SK-N-SH (cell line): ENCODE data around the gene ZFP90. TPM values are rescaled to one million over a fixed set of nuclear protein-coding genes. Genes with fewer than 3 reads are reported as not detected.

Experiments
- CTCF ChIA-PET: fragments of 300-600, 350-600 bp; formaldehyde crosslinking; extraction: SDS; loops from one replicate; lab custom pipeline; 2021; lab: Yijun Ruan, JAX
- POLR2A ChIA-PET: fragments of 350-600 bp; sonication (Branson Sonifier 250); formaldehyde crosslinking; extraction: SDS; loops from one replicate; lab custom pipeline; 2020; ENCODE audit warnings: antibody characterized with exemption, inconsistent platforms; lab: Yijun Ruan, JAX
- DNase-seq: peaks from one replicate; pipeline ENCODE4 v3.0.0; 2012
- H2AFZ ChIP-seq: fragments of 200-600 bp; sonication (generic); 2 replicates; pipeline ENCODE4 v1.8.1; 2016; ENCODE audit warnings: antibody characterized with exemption, mild to moderate bottlenecking, low read depth
- H3F3A ChIP-seq: fragments of 200-600 bp; sonication (generic); replicated peaks from 2 replicates; pipeline ENCODE3; 2016; ENCODE audit warnings: antibody characterized with exemption, mild to moderate bottlenecking; ENCODE audit not compliant: insufficient read depth
- H3K27ac ChIP-seq, 2 experiments: fragments of 200-500 bp in 1 of 2; fragments of 200-600 bp in 1 of 2; sonication (Bioruptor generic) in 1 of 2; sonication (generic), shearing (Covaris generic) in 1 of 2; 2 replicates each; pipeline versions ENCODE4 v1.5.1 to v1.6.1; 2014 to 2016; ENCODE audit warnings: low read depth in 2 of 2, inconsistent platforms in 1 of 2, low read length in 1 of 2, mild to moderate bottlenecking in 1 of 2, mixed read lengths in 1 of 2
- H3K27me3 ChIP-seq: fragments of 200-600 bp; sonication (generic), shearing (Covaris generic); 2 replicates; pipeline ENCODE4 v1.6.1; 2016; ENCODE audit warnings: mixed run types; ENCODE audit not compliant: insufficient read depth
- H3K36me3 ChIP-seq, 2 experiments: fragments of 200-500 bp in 1 of 2; fragments of 200-600 bp in 1 of 2; sonication (Bioruptor generic) in 1 of 2; sonication (generic) in 1 of 2; replicated peaks in 1 of 2; 2 replicates each; pipeline versions ENCODE3 to v1.5.1; 2014 to 2016; ENCODE audit warnings: low read length in 1 of 2, mild to moderate bottlenecking in 1 of 2; ENCODE audit not compliant: insufficient read depth in 2 of 2, control insufficient read depth in 1 of 2
- H3K4me1 ChIP-seq, 2 experiments: fragments of 200-500 bp in 1 of 2; fragments of 200-600 bp in 1 of 2; sonication (Bioruptor generic) in 1 of 2; sonication (generic), shearing (Covaris generic) in 1 of 2; 2 replicates each; pipeline versions ENCODE4 v1.5.1 to v1.6.1; 2014 to 2016; ENCODE audit warnings: low read depth in 1 of 2, low read length in 1 of 2, mixed run types in 1 of 2; ENCODE audit not compliant: insufficient read depth in 2 of 2, control insufficient read depth in 1 of 2
- H3K4me2 ChIP-seq: fragments of 200-600 bp; sonication (generic), shearing (Covaris generic); 2 replicates; pipeline ENCODE4 v1.6.1; 2017; ENCODE audit warnings: mixed run types
- H3K4me3 ChIP-seq, 2 experiments: fragments of 200-500 bp in 1 of 2; fragments of 200-600 bp in 1 of 2; sonication (Bioruptor generic) in 1 of 2; sonication (generic), shearing (Covaris generic) in 1 of 2; 2 replicates each; pipeline versions ENCODE4 v1.5.1 to v1.8.1; 2014 to 2016; ENCODE audit warnings: low read depth in 2 of 2, inconsistent platforms in 1 of 2, low read length in 1 of 2, mild to moderate bottlenecking in 1 of 2, mixed read lengths in 1 of 2, moderate library complexity in 1 of 2
- H3K79me2 ChIP-seq: fragments of 200-600 bp; sonication (generic); 2 replicates; pipeline ENCODE4 v1.8.1; 2017; ENCODE audit warnings: mild to moderate bottlenecking; ENCODE audit not compliant: insufficient read depth
- H3K9ac ChIP-seq: fragments of 200-600 bp; sonication (generic); 2 replicates; pipeline ENCODE4 v1.6.1; 2017; ENCODE audit warnings: mixed run types
- H3K9me2 ChIP-seq: fragments of 200-600 bp; sonication (generic); 2 replicates; pipeline ENCODE4 v1.6.1; 2017; ENCODE audit warnings: mixed run types
- H3K9me3 ChIP-seq: fragments of 200-600 bp; sonication (generic); 2 replicates; pipeline ENCODE4 v1.6.1; 2017; ENCODE audit warnings: mixed run types, mild to moderate bottlenecking, moderate library complexity
- H4K20me1 ChIP-seq: fragments of 200-600 bp; sonication (generic); 2 replicates; pipeline ENCODE4 v1.6.1; 2017; ENCODE audit warnings: mild to moderate bottlenecking, mixed run types; ENCODE audit not compliant: insufficient read depth
- CHD2 ChIP-seq: fragments of 150-350 bp; IDR thresholded peaks from 2 replicates; pipeline ENCODE4 v1.6.1; 2018; ENCODE audit warnings: low read length; ENCODE audit not compliant: partially characterized antibody
- ELF1 ChIP-seq: IDR thresholded peaks from 2 replicates; pipeline ENCODE4 v1.4.0; 2012
- EP300 ChIP-seq, 2 experiments: IDR thresholded peaks; 2 replicates each; pipeline versions ENCODE4 v1.4.0 to v1.6.1; 2012; ENCODE audit warnings: borderline replicate concordance in 1 of 2, low read depth in 1 of 2, low read length in 1 of 2
- FOSL2 ChIP-seq: IDR thresholded peaks from 2 replicates; pipeline ENCODE4 v1.4.0; 2012; ENCODE audit warnings: low read depth, mild to moderate bottlenecking, moderate library complexity, borderline replicate concordance
- FOXJ3 ChIP-seq: sonication (generic); formaldehyde crosslinking; IDR thresholded peaks from 2 replicates; pipeline ENCODE4 v1.5.1; 2020; ENCODE audit warnings: mild to moderate bottlenecking, missing genetic modification reagents
- FOXM1 ChIP-seq: IDR thresholded peaks from 2 replicates; pipeline ENCODE4 v1.4.0; 2012; ENCODE audit warnings: low read depth, mild to moderate bottlenecking
- GABPA ChIP-seq: IDR thresholded peaks from 2 replicates; pipeline ENCODE4 v1.4.0; 2012; ENCODE audit warnings: low read depth, mild to moderate bottlenecking
- GATA2 ChIP-seq: sonication (generic); formaldehyde crosslinking; IDR thresholded peaks from 2 replicates; pipeline ENCODE4 v1.5.0; 2020; ENCODE audit warnings: mild to moderate bottlenecking, missing genetic modification reagents
- MAX ChIP-seq: IDR thresholded peaks from 2 replicates; pipeline ENCODE4 v1.4.0; 2012; ENCODE audit warnings: low read depth
- MEF2A ChIP-seq: IDR thresholded peaks from 2 replicates; pipeline ENCODE4 v1.4.0; 2012; ENCODE audit warnings: low read depth, borderline replicate concordance
- MXI1 ChIP-seq: IDR thresholded peaks from 2 replicates; pipeline ENCODE4 v1.6.1; 2012; ENCODE audit warnings: mild to moderate bottlenecking, low read depth, low read length, improper control_type of control experiment
- NFIC ChIP-seq: IDR thresholded peaks from 2 replicates; pipeline ENCODE4 v1.4.0; 2012; ENCODE audit warnings: borderline replicate concordance
- NRF1 ChIP-seq: IDR thresholded peaks from 2 replicates; pipeline ENCODE4 v1.6.1; 2012; ENCODE audit warnings: low read depth, mild to moderate bottlenecking, low read length
- POLR2AphosphoS5 ChIP-seq: IDR thresholded peaks from 2 replicates; pipeline ENCODE4 v1.6.1; 2012; ENCODE audit warnings: low read depth, low read length
- RAD21 ChIP-seq: IDR thresholded peaks from 2 replicates; pipeline ENCODE4 v1.6.1; 2012; ENCODE audit warnings: mild to moderate bottlenecking, low read length
- RCOR1 ChIP-seq: fragments of 150-350 bp; IDR thresholded peaks from 2 replicates; pipeline ENCODE4 v1.6.1; 2017; ENCODE audit warnings: antibody characterized with exemption, low read length
- RFX5 ChIP-seq: IDR thresholded peaks from 2 replicates; pipeline ENCODE4 v1.6.1; 2012; ENCODE audit warnings: mild to moderate bottlenecking, improper control_type of control experiment, low read length
- SIN3A ChIP-seq: IDR thresholded peaks from 2 replicates; pipeline ENCODE4 v1.6.1; 2012; ENCODE audit warnings: low read depth, mild to moderate bottlenecking, low read length, moderate library complexity, borderline replicate concordance
- SMC3 ChIP-seq: IDR thresholded peaks from 2 replicates; pipeline ENCODE4 v1.6.1; 2012; ENCODE audit warnings: low read depth, low read length, improper control_type of control experiment
- TAF1 ChIP-seq: IDR thresholded peaks from 2 replicates; pipeline ENCODE4 v1.6.1; 2012; ENCODE audit warnings: low read depth, mild to moderate bottlenecking, low read length, moderate library complexity, borderline replicate concordance
- TCF12 ChIP-seq: IDR thresholded peaks from 2 replicates; pipeline ENCODE4 v1.4.0; 2012
- TEAD4 ChIP-seq: IDR thresholded peaks from 2 replicates; pipeline ENCODE4 v1.4.0; 2012; ENCODE audit warnings: mild to moderate bottlenecking, borderline replicate concordance; ENCODE audit not compliant: insufficient read depth
- USF1 ChIP-seq: IDR thresholded peaks from 2 replicates; pipeline ENCODE4 v1.4.0; 2012; ENCODE audit warnings: low read depth, borderline replicate concordance
- WGBS: methylation state at CpG from one replicate; pipeline ENCODE4 v1.1.6; 2017; ENCODE audit warnings: low lambda C conversion rate; 5-methylcytosine and 5-hydroxymethylcytosine counted together
- polyA plus RNA-seq, 3 experiments: library from polyadenylated mRNA; depleted of rRNA; stranded (reverse); fragments of >200 nt; gene quantifications; 2 replicates each; pipeline ENCODE4 v1.2.3, GENCODE V29; 2012
- TF ChIP-seq, protein P1 (sequence below): IDR thresholded peaks from 2 replicates; pipeline ENCODE4 v1.6.1; 2012; ENCODE audit warnings: mild to moderate bottlenecking, low read depth, low read length, moderate library complexity
- TF ChIP-seq, protein P2 (sequence below): IDR thresholded peaks from 2 replicates; pipeline ENCODE4 v1.4.0; 2012; ENCODE audit warnings: low read depth, borderline replicate concordance

Gene ZFP90
- polyA plus RNA-seq, 1 of the 3 experiments (the other 2 are of a cell fraction) = 9.9 TPM

DNA sequence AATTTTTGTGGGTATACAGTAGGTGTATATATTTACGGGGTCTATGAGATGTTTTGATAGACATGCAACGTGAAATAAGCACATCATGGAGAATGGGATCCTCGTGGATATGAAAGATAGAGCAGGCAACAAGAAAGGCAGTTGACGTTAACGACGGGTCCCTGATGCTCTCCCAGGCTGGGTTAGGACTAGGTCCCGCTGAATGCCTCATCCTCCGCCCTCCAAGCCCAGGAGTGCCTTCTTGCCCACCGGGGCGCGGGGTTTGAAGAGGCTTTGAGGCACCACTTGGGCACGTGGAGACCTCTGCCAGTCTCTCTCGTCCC, 9.5 kb upstream of the ZFP90 start (continued):
- no peak for TF ChIP-seq MAX
- TF ChIP-seq, all 33 proteins: peak for 0

DNA sequence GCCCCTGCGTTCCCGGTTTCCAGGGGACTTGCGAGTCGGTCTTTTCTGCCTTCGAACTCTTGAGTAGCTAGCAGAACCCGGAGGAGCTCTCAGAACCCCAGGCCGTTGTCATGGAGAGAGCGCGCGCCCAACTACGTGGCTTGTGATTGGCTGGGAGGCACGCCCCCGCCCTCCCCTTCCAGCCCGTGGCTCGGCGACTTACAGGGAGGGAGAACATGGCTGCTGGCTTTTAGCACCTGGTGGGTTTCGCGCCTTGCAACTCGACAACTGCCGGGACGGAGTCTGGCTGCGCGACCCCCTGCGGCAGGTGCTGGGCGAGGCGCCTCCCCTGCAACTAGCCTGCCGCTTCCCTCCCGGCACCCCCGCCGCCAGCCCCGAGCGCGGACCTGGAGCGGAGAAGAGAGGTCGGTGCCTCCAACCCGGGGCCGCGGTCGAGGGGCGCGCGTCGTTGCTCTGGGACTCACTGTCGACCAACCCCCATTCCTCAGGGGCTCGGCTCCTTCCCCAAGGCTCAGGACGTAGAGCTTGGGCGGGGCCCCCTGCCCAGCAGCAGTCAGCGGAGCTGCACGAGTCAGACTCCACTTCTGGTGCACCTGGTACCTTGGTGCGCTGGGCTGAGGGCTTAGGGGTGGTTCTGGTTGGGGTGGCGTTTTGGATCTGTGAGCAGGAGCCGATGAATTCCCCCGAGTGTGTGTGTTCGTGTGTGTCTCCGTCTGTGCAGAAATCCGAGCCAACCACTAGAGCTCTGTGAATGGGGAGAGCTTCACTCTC, 9.0 kb upstream of the ZFP90 start:
- DNase-seq = peak; percentile 99
- Histone ChIP-seq H2AFZ (peak overlapping the region; percentile 97), H3K4me1 (peaks cover 10 to 14% of the 10 kb centered on the region in 2 experiments; a peak in 2 of 4 replicates), H3F3A (no peaks in the 10 kb centered on the region), H3K4me2 (peak overlapping the region; percentile 91), H3K9me2 (no peaks in the 10 kb centered on the region), H4K20me1 (no peaks in the 10 kb centered on the region), H3K9me3 (no peaks in the 10 kb centered on the region), H3K9ac (peak overlapping the region; percentile 54; the same call in 1 of the 2 replicates), H3K79me2 (no peaks in the 10 kb centered on the region), H3K4me3 (peak overlapping the region; percentile 68 to 78), H3K27ac (peak overlapping the region in 1 of 2 experiments; percentile 35; a peak in 1 of 4 replicates), H3K36me3 (no peaks in the 10 kb centered on the region), H3K27me3 (no peaks in the 10 kb centered on the region)
- CTCF ChIA-PET = interaction anchor here (0.6 to 5.2 kb wide), 10 partner anchors 9 to 594 kb away, joined by 3 to 51 read pairs (median 7); partner anchors contain the start of genes HAS3 and TANGO6
- WGBS = under 1% methylated on average over 28 of the region's 56 CpGs
- POLR2A ChIA-PET = interaction anchor here (0.6 kb wide), 1 partner anchor 336 kb away, joined by 4 read pairs; no protein-coding TSS in a partner anchor
- TF ChIP-seq RFX5 = peak; percentile 67; the same call in 1 of the 2 replicates
- no peak for TF ChIP-seq NFIC
- TF ChIP-seq TEAD4 = no peak
- TF ChIP-seq NRF1 = no peak
- no peak for TF ChIP-seq RCOR1
- TF ChIP-seq FOSL2 = no peak
- no peak for TF ChIP-seq SIN3A
- no peak for TF ChIP-seq ELF1
- TF ChIP-seq MXI1 = peak; percentile 77
- no peak for TF ChIP-seq FOXM1
- TF ChIP-seq, protein P1, sequence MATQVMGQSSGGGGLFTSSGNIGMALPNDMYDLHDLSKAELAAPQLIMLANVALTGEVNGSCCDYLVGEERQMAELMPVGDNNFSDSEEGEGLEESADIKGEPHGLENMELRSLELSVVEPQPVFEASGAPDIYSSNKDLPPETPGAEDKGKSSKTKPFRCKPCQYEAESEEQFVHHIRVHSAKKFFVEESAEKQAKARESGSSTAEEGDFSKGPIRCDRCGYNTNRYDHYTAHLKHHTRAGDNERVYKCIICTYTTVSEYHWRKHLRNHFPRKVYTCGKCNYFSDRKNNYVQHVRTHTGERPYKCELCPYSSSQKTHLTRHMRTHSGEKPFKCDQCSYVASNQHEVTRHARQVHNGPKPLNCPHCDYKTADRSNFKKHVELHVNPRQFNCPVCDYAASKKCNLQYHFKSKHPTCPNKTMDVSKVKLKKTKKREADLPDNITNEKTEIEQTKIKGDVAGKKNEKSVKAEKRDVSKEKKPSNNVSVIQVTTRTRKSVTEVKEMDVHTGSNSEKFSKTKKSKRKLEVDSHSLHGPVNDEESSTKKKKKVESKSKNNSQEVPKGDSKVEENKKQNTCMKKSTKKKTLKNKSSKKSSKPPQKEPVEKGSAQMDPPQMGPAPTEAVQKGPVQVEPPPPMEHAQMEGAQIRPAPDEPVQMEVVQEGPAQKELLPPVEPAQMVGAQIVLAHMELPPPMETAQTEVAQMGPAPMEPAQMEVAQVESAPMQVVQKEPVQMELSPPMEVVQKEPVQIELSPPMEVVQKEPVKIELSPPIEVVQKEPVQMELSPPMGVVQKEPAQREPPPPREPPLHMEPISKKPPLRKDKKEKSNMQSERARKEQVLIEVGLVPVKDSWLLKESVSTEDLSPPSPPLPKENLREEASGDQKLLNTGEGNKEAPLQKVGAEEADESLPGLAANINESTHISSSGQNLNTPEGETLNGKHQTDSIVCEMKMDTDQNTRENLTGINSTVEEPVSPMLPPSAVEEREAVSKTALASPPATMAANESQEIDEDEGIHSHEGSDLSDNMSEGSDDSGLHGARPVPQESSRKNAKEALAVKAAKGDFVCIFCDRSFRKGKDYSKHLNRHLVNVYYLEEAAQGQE = no peak
- no peak for TF ChIP-seq USF1
- TF ChIP-seq FOXJ3 (CRISPR knock-in tag) = no peak
- TF ChIP-seq TCF12 = no peak
- no peak for TF ChIP-seq EP300 (IDR thresholded peaks at IDR 0.05; ENCODE audit: borderline replicate concordance in 1 of 2, low read depth in 1 of 2, low read length in 1 of 2)
- TF ChIP-seq POLR2AphosphoS5 = peak; percentile 53; the same call in 1 of the 2 replicates
- TF ChIP-seq CHD2 = peak; percentile 36
- no peak for TF ChIP-seq GABPA
- peak; percentile 47; the same call in 1 of the 2 replicates for TF ChIP-seq TAF1
- TF ChIP-seq RAD21 = no peak
- TF ChIP-seq SMC3 = no peak
- TF ChIP-seq, protein P2, sequence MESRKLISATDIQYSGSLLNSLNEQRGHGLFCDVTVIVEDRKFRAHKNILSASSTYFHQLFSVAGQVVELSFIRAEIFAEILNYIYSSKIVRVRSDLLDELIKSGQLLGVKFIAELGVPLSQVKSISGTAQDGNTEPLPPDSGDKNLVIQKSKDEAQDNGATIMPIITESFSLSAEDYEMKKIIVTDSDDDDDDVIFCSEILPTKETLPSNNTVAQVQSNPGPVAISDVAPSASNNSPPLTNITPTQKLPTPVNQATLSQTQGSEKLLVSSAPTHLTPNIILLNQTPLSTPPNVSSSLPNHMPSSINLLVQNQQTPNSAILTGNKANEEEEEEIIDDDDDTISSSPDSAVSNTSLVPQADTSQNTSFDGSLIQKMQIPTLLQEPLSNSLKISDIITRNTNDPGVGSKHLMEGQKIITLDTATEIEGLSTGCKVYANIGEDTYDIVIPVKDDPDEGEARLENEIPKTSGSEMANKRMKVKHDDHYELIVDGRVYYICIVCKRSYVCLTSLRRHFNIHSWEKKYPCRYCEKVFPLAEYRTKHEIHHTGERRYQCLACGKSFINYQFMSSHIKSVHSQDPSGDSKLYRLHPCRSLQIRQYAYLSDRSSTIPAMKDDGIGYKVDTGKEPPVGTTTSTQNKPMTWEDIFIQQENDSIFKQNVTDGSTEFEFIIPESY = no peak
- TF ChIP-seq MEF2A = no peak
- no peak for TF ChIP-seq GATA2
